HG03196 (cell line): Measurements from ENCODE around the gene CARMIL1.

ENCODE experiments used
- ATAC-seq: cut with Tn5 transposase; IDR thresholded peaks from one replicate; pipeline ENCODE4 v1.9.1; 2021; ENCODE audit not compliant: unreplicated experiment

Gene CARMIL1

DNA sequence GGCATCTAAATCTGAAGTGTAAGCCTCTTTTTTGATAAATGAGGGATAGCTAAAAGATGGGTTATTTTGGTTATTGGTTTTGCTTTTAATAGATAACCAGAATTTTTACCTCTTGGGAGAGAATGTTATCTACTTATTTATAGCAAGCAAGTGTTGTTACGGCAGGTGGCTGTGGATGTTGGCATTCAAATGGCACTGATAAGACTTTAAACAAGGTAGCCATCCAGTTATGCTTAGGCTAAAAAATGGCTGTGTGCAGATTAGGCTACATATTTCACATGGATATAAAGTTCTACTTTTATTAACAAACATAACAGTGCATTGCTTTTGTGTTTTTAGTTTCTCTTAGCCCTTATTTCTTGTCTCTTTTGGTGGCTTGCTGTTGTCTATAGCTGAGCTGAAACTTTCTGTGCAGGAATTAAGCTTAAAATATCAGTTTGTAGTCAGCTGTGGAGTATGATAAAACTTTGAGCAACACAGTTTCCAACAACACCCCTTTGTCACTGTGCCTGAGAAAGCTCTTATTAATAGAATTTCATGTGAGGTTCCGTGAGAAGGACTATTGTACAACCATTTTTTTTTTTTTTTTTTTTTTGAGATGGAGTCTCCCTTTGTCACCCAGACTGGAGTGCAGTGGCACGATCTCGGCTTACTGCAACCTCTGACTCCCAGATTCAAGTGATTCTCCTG lies 28.8 kb downstream of the CARMIL1 start:
- ATAC-seq: no peak

DNA sequence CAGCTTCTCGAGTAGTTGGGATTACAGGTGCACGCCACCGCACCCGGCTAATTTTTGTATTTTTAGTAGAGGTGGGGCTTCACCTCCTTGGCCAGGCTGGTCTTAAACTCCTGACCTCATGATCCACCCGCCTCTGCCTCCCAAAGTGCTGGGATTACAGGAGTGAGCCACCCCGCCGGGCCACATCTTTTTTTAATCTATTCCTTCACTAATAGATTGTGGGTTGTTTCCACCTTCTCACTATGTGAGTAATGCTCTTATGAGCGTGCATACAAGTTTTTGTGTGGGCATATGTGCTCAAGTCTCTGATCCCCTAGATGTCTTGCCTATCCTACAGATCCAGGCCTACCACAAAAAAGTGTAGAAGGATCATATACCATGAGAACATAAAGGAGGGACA lies 30.7 kb downstream of the CARMIL1 start:
- no peak for ATAC-seq

DNA sequence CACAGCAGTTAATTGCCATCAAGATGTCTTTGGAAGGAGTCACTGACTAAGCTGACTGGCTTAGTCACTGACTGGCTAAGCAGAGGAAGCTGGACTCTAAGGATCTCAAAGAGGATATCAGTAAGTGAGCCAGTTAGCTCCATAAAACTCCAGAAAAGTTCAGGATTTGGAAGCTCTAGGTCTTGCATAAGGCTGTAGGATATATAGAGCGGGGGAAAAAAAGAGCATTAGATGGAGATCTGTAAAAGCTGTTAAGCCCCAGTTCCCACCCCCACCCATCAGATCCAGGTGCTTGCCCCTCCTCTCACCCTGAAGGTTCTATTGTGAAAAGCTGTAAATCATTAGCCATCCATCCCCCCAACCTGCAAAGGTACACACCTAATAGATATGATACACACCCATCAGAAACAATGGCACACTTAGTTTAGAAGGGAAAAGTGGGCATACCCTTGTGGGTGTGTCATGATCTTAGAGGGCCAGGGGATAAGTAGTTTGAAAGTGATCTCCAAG lies 32.2 kb downstream of the CARMIL1 start:
- no peak for ATAC-seq

DNA sequence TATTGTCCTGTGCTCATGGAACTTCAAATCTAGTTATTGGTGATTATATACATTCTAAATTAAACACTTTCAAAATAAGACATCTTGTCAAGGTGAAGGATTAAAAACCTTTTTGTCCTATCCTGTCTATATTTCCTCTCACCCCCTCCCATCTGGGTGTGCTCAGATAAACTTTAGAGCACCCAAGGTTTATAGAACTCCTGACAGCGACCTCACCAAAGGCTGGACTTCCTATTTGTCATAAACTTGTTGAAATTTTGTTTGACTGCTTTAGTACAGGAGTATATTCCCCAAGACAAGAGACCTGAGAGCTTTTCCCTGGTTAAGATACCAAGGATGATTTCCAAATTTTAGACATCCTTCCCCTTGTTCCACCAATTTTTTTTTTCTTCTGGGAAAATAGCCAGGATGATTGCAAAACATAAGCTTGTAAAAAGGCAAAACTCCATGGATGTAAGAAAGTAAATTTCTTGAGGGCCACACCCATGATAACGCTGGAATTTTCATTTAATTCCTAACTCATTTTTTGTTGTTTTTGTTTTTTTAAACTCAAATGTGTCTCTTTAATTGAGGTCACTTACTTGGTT lies 33.0 kb downstream of the CARMIL1 start:
- ATAC-seq: no peak

DNA sequence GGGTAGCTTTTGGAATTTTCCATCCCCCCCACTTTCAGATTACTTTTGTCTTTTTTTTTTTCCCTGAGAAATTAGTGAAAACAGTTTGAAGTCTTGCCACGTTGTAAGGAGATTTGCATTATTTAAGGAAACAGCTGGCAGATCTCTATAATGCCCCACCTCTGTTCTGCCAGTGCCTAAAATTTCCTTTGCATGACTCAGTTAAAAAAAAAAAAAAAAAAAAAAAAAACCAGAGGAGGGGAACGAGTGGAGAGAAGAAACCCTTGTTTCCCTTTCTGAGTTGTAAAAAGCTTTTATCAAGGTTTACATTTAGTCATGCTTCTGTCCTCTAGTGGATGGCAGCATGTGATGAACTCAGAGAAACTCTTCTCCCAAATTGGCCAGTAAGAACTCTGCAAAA lies 33.5 kb downstream of the CARMIL1 start:
- ATAC-seq: no peak

DNA sequence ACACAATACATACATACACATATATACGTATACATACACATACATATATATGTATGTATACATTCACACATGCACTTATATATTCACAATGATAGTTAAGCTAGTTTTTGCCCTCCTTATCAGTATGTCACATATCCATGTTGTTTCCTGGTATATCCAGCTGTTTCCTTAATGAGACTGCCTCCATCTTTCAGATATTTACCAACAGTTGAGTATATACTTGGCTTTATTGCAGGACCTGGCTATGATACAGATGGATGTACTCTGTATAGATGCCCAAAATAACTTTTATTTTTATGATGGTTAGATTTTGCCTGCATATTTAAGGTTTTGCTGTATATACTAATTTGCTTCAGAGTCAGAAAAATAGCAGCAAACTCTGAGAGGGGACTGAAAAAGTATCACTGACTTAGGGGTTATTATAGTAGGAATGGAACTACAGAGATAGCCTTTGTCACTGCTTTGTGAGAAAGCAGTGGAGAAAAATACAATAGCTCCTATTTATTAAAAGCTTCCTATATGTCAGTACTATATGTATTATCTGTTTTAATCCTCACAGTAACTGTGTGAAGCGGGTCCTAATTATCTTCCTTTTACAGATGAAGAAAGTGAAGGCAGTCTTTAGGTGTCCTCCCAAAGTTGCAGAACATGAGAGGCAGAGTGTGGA lies 35.5 kb downstream of the CARMIL1 start:
- ATAC-seq: no peak

DNA sequence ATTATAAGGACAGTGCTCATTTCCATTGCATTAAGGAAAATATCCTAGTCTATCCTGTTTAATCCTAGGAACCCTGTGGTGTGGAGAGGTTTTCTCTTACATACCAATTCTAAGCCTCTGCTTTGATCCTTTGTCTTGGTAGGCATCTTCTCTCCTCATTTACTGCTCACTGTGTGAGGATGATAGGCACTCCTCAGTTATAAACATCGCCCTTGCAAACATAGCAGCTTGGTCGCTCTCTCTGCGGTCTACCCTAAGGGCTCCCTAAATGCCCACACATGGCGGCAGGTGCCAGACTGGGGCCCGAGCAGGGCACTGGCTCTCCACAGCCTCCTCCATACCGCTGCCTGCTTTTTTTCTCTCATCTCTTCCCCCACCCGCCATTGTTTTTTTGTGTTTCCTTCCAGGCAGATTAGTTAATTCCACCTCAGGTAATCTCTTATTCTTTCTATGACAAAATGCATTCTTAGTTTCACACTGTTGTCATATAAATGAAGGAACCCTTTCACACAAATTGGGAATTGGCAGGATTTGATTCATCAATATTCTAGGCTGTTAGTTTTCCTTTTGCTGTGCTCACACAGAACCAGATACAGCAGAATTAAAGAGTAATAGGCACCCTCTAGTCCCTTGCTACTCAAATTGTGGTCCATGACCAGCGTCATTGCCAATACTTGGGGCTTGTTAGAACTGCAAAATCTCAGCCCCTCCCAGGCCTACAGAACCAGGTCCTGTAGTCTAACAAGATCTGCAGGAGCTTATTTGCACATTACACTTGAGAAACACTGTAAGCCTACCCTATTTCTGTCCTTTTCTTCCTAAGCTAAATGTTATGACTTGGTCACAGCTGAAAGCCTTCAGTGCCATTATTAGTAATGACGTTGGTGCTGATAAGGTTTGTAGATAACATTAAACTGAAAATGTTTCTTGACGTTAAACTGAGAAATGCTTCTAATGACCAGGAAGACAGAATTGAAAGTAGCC lies 36.3 kb downstream of the CARMIL1 start:
- no peak for ATAC-seq

DNA sequence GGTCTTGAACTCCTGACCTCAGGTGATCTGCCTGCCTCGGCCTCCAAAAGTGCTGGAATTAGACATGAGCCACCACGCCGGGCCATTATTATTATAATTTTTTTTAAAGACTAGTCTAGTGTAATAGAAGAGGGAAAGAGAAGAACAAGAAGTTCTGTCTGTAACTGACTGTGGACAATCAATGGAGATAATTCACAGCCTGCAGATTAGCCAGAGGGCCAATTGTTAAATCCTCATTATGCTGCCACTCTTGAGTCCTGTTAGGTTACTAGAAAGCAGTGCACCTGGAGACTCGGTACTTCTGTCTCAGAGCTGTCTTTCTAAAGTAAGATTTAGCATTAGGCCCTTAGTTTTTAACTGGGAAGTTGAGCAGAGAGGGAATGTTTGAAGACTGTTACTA lies 37.5 kb downstream of the CARMIL1 start:
- no peak for ATAC-seq

DNA sequence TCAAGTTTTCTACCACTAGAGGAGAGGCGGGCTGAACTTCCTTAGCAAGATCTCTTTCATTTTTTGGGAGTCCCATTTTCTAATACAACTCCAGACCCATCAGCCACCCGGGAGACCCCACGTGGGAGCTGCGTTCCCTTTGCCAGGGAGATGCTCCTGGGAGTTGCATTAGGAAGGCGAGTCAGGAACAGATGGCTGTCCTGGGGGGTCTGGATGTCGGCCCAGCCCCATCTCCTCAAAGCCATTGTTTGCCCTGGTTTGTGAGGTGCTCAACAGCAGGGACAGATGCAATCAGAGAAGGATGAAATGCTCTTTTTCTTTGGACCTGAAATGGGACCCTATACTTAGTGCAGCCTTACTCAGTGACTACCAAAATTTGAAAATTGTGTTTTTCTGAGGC lies 39.4 kb downstream of the CARMIL1 start:
- no peak for ATAC-seq

DNA sequence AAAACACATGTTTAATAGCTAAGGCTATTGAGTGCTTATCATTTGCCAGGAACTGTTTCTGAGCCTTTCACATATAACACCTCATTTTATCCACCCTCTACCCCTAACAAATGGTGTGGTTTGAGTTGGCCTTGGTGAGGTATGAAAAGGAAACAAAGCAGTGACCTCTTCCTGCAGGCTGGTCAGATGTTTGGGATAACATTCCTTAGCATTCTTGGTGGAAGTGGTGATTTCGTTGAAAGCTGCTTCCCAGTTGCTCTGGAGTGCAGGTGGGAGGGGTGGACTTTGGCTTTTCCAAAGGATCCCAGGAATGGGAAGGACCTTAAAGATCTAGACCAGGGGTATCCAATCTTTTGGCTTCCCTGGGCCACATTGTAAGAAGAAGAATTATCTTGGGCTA lies 41.3 kb downstream of the CARMIL1 start:
- no peak for ATAC-seq

DNA sequence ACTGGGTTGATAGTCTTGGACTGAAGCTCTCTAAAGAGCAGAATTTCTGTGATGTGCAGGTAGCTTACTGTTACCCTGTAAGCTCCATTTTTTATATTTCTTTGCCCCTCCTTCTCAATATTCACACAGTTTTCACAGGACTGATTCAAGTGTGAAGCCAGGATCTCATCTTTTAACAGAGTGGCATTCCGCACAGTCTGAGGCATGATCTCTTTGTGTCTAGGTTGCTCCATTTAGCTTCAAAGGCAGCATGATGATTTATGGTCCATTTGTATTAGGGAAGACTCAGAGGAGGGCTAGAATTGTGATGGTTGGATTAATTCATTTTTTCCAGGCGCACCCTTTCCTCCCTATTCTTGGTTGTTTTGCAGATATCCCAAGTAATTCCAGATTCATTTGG lies 43.5 kb downstream of the CARMIL1 start:
- ATAC-seq: no peak

DNA sequence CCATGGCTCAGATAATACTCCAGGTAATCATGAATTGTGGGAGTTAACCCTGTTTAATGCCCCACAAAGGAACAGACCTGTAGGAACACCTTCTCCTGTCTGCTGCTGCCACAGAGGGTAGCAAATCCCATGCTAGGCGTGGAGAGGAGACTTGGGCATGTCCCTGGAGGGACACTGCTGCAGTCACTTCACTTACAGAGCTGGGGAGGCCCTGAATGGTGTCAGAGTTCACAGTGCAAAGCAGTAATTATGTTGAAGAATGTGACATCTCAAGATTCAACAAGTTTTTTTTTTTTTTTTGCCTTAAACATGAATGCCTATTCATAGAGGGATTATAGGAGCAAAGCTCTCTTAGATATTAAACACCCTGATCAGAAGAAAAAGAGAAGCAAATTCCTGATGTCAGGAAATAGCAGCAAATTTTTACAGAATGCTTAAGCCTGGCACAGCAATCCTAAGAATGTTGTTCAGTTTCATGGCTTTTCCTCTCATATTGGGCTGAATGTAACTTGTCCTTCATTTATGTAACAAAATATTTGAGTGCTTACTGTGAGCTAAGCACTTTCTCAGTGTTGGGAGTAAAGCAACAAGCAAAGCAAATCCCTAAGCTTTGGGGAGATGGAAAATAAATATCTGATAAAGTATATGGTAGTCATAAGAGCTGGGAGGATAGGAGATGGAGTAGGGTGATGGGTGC lies 45.0 kb downstream of the CARMIL1 start:
- no peak for ATAC-seq

DNA sequence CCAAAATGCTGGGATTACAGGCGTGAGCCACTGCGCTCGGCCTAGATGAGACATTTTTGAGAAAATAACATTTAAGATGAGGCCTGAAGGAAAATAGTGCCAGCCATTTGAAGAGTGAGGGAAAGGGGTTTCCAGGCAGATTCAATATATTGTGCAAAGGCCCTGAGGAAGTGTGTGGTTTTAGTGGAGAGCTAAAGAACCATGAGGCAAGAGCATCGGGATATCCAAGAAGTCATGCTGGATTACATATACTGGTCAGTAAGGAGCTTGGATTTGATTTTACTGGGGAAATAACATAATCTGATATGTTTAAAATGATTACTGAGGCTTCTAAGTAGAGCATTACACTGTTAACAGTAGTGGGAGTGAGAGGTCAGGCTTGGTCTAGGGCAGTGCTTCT lies 47.0 kb downstream of the CARMIL1 start:
- ATAC-seq: no peak

DNA sequence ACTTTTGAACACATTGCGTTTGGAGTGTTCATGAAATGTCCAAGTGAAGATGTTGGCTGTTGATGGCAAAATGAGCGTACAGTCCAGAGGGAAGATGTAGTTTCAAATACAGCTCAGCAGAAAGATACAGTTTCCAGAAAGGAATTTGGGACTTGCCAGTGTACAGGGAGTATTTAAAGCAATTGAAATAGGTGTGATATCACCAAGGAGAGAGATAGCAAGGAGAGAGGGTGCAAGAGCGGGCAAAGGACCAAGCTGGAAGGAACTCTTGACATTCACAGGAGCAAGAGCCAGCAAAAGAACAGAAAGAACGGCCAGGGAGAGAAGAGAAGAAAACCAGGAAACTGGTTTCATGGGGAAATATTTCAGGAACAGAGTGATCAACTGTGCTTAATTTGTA lies 47.8 kb downstream of the CARMIL1 start:
- no peak for ATAC-seq

DNA sequence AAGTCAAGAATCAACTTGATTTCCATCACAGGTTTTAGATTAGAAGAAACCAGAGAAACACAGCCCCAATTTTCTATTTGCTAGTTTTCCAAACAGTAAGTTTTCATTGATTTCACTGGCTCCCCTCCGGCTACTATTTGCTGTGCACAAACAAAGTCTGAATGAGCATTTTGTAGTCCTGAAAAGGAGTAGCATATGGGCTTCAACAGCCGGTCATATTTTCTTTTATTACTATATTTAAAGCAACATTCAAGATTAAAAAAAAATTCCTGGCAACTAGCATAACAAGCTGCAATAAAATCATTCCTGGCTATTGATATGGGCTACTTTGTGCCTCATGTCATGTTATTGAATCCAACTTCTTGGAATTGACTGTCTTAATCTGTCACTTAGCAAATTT lies 48.3 kb downstream of the CARMIL1 start:
- no peak for ATAC-seq

DNA sequence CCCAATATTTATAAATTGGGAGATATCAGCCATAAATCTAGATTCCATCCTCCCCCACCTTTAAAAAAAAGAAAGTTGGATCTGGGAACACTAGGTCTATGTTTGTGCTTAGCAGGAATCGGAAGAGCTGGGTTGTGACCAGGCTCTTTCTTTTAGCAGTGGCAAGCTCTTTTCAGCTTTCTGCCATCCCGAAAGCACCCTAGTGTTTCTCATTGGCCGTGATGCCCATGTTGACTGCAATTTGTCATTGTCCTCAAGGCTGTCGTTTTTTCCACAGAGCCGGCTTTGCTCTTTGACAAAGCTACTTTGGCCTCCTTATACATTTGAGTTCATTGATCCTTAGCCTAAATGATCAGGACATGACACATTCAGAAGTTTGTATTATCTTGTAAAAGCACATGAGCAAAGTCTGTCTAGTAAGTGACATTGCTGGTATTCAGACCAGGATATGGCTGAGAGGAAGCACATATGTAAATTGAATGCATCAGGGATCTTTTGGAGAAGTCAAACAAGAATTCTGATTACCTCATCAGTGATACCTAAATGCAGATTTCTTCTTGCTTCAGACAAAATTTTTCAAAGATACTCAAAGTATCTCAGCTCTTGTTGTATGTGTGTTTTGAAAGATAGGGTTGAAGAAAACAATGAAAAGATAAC lies 50.1 kb downstream of the CARMIL1 start:
- no peak for ATAC-seq

DNA sequence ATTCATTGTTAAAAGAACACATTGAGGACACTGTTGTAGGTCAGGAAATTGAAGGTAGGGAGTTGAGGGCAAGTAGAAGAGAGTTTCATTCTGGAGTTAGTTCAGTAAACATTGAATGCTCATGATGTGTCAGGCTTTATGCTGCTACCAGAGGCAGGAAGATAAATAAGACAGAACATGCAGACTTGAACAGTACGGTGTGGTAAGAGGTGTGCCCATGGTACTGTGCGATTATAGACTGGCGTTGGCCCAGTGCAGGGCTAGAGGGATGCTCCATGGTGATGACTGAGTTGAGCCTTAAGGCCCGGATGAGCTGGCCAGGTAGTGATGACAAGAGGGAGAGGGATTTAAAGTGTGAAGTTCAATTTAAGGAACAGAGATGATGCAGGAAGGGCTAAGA lies 50.8 kb downstream of the CARMIL1 start:
- ATAC-seq: no peak

DNA sequence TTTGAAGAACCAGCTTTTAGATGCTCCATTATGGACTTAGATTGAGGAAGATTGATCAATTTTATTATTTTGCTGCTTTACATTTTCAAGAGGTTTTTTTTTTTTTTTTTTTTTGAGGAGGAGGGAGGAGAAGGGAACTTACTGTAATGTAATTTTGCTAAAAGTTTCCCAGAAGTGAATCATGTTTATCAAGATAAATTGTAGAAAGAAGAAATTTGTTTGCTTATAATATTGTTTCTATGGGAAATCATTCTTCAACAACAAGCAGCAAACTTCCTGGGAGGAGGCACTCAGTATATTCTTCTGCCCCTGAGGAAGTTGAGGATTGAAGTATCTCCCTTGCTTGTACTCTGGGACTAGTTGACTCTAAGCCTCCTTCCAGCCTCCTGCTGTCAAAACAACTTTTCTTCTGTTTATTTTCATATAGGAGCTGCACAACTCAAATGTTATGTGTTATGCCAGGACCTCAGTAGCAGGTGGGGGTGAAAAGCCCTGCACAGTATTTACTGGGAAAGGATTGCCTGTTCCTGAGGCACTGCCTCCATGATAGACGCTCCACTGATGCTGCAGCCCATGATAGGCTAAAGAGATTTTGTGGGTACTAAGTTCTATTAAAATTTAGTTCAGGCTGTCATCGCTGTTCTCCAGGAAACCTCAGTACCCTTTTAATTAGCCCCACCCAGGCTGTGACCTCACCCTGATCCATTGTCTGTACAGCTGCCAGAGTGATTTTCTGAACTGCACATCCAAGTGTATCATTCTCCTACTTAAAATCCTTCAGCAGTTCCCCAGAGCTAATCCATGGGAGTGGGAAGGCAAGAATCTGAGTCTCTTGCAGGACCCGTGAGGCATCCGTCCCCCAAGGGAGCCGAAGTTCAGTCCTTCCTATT lies 51.9 kb downstream of the CARMIL1 start:
- no peak for ATAC-seq

DNA sequence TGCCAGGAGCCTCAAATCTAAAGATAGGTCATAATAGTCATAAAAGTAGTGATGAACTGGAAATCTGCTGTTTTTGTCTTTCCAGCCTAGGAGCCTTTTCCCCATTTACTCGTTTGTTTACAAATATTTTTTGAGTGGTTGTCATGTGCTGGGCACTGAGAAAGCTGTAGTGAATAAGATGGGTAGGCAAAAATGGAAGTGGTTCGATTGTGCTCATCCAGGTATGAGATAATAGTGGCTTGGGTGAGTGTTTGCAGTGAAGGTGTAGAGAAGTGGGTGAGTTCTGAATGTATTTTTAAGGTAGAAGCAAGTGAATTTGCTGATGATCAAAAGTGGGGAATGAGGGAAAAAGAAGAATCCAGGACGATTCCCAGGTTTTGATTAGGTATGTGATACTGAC lies 53.0 kb downstream of the CARMIL1 start:
- ATAC-seq: no peak
